NCI-H345 treated with DMSO at 0.1 percent for 48 hours (cell line): ENCODE measurements around the gene CTDSPL2.
"Not testable (repeated sequence)": the region's sequence is repeated elsewhere in the genome, so short reads cannot be mapped to it uniquely, and the experiment has no call there.

Experiments used
- DNase-seq: peaks from one replicate; lab custom pipeline; 2025; ENCODE audit not compliant: unreplicated experiment; lab: John Stamatoyannopoulos, UW

The CTDSPL2 gene

DNA sequence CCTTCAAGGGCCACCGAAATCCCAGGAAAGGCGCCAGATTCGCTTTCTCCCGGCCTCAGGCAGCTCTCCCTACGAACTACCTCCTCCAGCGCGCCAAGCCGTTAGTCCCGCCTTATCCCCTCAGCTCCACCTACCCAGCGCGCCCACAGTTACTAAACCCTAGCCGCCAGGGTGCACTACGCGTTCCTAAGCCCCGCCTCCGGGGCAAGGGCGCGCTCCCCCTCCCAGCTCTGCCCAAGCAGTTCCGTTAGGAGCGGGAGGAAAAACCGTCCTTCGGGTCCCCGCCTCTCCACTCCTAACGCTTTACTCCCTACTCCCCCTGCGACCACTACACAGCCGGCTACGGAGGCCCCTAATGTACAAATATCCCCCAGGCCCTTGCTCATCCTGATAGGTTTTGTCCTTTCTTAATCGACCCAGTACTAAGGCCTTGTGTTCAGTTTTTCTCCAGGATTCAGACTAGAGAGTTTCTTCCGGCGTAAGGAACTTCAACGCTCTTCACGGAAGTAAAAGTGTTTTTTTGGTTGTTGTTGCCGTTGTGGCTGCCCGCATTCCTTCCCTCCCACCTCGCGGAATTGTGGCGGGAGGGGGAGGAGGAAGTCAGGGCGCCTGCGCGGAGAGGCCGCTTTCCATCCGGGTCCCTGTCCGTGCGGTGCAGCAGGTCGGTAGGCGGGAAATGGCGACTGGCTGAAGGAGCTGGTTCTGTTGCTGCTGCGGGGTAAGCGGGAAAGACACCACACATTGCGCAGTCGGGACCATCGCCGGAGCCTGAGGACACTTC lies at the start of gene CTDSPL2:
CTDSPL2 (plus strand) TSS at position 655 of the 781 bp plus-strand sequence. CDS start 31,386 bp downstream, outside the sequence.
- DNase-seq, result peak; percentile 85

DNA sequence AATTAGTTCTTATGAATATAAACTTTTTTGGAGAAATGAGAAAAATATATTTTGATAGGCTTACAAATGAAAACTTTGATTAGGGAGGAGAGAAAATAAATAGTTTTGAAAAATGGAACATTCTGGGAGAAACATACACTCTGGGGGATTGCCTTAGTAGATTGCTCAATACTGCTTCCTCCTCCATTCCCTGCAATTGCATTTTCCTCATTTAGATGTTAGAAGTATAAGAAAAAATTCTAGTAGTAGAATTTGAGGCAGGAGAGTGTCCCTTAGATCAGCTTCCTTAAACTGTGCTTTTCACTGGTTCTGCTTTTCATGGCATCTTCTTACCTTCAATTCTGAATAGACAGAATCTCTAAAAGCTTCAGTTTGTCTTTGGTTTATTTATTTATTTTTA lies 46.2 kb upstream of the CTDSPL2 start:
- DNase-seq, result no peak

DNA sequence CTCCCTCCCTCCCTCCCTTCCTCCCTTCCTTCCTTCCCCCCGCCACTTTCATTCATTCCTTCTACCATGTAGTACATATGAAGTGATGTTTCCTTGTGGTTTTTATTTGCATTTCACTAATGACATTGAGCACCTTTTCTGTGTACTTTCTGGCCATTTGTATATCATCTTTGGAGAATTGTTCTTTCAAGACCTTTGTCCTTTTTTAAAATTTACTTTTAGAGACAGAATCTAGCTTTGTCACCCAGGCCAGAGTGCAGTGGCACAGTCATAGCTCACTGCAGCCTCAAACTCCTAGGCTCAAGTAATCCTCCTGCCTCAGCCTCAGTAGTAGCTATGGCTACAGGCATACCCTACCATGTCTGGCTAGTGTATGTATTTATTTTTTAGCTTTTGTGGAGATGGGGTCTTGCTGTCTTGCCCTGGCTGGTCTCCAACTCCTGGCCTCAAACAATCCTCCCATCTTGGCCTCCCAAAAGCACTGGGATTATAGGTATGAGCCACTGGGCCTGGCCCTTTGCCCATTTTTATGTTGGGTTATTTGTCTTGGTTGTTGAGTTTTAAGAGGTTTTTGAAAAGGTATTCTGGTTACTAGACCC lies 42.0 kb upstream of the CTDSPL2 start:
- DNase-seq, result no peak

DNA sequence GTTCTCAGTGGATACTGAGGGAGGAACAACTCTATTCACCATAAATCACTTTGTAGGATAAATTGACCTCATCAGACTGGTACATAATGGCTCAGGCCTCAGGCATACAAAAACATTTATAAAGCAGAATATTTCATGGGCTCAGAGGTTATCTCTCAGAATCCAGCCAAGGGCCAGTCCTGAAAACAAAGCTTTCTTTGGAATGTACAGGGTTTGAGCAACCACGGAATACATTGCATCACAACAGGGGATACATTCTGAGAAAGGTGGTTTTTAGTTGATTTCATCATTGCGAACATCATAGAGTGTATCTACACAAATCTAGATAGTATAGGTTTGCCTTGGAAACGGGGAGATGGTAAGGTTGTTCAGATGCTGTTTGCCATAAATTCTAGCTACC lies 33.4 kb upstream of the CTDSPL2 start:
- no peak for DNase-seq

DNA sequence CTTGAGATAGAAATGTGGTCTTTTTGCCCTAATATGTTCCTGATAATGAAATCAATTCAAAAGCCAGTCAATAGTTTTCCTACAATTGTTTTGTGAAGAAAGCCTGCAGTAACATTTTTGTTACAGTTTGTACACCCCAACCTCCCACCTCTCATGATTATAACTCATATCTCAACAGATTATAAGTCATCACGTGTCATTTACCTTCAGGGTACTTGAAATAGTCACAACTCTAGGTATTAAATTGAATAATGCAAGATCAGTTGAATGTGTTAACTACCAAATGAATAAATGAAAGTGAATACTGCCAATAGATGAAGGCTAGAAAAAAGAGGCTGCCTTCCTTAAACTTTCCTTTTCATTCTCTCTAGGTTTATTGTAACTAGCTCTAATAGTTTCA lies 32.9 kb upstream of the CTDSPL2 start:
- DNase-seq, result no peak

DNA sequence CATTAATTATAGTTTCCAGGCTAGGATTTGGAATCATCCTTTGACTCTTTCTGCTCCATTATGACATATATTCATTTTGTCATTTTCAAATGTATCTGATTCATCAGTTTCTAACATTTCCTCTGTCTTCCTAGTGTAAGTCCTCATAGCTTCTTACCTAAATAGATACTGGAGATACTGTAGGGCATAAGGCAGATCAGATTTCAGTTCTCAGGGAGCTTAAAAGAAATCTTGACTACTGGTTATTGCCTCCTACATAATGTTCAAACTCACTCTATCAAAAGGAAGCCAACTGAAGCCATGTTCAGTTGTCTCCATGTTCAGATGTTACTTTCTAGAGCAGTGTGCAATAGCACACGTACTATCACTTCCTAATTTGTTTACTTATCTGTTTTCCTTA lies 29.6 kb upstream of the CTDSPL2 start:
- no peak for DNase-seq

DNA sequence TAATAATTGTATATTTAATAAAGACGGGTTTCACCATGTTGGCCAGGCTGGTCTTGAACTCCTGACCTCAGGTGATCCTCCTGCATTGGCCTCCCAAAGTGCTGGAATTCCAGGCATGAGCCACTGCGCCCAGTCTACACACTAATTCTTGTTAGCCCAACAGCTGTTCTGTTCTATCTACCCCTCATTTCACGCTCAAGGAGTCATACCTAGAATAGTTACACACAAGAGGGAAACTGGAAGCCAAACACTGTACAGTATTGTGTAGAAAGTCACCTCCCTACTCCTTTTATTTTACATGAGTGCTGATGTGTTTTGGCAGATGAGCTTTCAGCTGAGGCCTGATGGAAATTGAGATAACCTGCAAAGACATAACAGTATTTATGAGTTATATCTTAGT lies 13.4 kb upstream of the CTDSPL2 start:
- no peak for DNase-seq

DNA sequence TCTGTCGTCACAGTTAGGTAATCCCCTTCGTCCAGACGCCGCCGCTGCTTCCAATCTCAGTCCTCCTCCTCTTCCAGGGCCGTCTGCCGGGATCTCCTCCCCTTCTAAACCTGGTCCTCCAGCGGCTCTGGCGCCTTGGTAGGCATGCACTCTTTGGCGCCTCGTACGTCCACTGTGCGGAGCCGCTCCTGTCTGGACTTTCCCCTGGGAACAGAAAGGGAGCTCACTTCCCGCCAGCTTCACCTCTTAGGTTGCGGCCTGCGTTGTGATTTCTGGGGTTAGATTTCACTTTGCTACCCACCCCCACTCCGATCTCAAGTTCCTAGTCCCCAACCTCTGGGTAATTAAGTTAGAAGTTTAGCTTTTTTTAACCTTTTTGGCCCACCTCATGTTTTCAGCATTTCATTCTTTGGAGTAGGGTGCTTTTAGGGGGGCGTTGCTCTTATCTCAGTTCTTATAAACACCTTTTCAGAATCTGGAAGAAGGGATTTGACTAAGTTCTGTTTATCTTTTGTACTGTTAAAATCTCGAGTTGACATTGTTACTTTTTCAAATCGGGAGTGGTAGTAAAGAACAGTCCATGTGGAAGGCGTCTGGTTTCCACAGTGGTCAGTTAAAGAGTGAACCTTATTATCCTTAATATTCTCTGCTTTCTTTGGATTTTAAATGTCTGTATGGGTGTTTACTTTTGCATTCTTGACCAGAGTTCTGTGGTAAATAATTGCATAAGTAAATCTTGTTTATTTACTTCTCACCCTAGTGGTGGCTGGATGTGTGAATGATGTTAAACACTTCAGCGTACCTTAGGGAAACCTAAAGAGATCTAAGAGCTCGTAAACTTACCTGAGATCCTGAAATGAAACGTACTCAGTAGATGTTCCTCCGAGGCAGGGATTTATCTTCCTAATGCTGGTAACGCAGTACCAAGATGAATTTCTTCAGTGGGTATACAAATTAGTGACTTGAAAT lies 611 bp downstream of the CTDSPL2 start:
- no peak for DNase-seq

DNA sequence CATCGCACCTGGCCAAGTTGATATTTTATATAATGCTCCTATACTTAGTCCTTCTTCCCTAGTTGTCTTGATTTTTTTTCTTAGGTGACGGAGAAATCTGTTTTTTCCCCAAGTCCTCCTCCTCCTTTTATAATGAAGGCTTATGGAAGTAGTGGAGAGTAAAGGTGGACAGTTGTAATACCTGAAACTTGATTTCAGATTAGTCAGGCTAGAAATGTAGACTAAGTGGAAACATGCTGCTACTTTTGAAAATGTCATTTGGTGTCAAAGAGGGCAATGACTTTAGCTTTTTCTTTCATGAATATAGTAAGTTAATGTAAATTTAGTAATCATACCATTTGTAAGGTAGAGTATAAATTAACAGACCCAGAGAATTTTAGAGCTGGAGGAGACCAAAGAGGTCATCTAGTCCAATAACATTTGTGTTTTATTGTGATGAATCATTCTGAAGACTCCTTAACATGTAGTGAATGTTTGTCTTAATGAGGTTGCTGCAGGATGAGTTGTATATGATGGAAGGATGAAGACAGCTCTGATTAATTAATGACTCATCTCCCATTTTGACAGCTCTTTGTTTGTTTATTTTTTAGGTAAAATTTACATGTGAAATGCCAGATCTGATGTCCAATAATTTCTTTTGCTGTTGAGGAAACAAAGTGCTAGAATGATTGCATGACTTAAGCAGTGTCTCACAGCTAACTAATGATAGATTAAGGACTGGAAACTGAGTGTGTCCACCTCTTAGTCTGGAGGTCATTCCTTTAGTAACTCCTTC lies 8.7 kb downstream of the CTDSPL2 start:
- no peak for DNase-seq

DNA sequence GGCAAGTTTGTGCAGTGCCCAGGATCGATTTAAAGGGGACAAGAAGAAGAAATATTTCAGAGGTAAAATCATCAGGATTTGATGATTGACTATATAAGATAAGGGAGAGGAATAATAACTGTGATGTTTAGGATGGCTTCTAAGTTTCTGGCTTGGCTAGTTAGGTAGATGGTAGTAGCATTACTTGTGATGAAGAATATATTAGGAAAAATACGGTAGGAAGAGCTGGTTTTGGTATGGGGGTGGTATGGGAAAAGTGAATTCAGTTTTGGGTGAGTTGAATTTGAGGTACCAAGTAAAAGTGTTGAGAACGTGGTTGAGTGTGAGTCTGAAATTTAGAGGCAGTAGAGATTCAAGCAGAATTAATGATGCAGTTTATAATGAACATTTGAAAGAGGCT lies 11.0 kb downstream of the CTDSPL2 start:
- no peak for DNase-seq

DNA sequence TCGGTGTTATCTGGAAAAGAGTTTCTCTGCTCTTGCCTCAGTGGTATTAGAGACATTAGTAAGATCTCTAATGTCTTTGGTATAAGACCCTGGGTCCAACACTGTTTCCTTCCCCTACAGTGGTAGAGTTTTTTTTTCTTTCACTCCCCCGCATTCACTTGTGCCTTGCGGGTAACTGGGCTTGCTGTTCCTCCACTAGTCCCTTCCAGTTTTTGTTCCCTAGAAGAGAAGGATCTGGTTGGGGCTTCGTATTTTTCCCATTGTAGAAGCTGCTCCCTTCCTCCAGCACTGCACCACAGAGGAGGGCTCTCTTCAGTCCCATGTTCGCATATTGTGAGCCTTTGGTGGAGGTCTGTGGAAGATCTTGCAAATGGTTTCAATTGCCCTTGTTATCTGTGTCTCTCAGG lies 13.7 kb downstream of the CTDSPL2 start:
- DNase-seq, result no peak

DNA sequence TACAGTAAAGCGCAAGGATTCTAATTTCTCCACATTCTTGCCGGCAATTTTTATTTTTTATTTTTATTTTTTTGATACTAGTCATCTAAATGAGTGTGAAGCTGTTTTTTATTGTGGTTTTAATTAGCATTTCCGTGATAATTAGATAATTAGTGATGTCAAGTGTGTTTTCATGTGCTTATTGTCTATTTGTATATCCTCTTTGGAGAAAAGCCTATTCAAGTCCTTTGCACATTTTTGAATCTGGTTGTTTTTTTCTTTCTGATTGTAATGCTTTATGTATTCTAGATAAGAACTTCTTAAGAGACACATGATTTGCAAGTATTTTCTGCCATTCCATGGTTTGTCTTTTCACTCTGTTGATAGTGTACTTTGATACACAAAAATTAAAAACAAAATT lies 16.1 kb downstream of the CTDSPL2 start:
- no peak for DNase-seq

DNA sequence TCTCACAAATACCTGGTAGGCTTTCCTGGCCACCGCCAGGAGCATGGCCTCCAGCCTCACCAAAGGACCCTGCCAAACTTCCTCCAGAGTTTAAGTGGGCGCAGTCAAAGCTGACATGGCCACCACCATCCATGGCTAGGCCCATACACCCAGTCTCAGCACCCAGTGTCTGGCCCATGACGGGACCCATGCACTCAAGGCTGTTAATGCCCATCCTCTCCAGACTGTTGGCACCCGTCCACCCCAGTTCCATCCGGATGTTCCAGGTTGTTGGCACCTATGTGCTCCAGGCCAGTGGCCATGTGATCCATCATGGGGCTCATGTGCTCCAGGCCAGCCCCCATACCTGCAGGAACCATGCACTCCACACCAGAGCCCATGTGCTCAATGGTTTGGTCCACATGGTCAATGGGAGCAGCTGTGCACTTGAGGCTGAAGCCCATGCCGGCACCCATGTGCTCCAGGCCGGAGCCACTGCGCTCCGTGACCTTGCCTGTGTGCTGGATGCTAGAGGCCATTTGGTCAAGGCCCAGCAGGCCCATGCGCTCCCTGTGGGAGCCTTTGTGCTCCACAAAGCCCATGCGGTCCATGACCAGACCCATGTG lies 20.4 kb downstream of the CTDSPL2 start:
- no peak for DNase-seq

DNA sequence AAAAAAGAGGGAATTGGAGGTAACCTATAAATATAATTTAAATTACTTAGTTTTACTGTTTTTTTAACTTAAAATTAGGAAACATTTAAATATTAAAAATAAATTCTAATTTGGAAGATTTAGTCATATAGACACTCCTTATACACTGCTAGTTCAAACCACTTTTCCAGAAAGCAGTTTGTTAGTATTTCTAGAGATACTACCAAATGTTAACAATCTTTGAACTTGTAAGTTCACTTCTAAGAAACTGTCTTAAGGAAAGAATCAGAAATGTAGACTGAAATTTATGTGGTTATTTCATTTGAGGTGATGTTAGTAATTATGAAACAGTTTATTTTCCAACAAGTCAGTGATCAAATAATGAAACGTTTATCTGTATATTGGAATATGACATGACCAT lies 22.7 kb downstream of the CTDSPL2 start:
- DNase-seq, result no peak

DNA sequence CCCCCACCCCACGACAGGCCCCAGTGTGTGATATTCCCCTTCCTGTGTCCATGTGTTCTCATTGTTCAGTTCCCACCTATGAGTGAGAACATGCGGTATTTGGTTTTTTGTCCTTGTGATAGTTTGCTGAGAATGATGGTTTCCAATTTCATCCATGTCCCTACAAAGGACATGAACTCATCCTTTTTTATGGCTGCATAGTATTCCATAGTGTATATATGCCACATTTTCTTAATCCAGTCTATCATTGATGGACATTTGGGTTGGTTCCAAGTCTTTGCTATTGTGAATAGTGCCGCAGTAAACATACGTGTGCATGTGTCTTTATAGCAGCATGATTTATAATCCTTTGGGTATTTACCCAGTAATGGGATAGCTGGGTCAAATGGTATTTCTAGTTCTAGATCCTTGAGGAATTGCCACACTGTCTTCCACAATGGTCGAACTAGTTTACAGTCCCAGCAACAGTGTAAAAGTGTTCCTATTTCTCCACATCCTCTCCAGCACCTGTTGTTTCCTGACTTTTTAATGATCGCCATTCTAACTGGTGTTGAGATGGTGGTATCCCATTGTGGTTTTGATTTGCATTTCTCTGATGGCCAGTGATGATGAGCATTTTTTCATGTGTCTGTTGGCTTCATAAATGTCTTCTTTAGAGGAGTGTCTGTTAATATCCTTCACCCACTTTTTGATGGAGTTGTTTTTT lies 26.3 kb downstream of the CTDSPL2 start:
- DNase-seq, result not testable (repeated sequence)

DNA sequence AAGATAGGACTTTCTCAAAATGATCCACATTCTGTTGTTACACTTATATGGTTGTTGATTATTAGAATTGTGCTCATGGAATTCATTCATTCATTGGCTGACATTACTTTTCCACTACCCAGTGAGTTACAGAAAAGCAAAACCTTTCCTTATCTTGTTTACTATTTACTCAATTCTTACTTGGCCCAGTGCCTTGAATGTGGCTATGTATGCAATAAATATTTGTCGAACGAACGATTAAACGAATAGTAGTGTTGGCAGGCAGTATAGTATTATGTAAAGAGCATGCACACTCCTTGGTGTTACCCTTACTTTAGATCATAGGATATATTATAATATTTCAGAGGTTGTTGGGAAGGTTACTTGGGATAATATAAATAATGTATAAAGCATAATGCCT lies 31.0 kb downstream of the CTDSPL2 start:
- DNase-seq, result no peak

DNA sequence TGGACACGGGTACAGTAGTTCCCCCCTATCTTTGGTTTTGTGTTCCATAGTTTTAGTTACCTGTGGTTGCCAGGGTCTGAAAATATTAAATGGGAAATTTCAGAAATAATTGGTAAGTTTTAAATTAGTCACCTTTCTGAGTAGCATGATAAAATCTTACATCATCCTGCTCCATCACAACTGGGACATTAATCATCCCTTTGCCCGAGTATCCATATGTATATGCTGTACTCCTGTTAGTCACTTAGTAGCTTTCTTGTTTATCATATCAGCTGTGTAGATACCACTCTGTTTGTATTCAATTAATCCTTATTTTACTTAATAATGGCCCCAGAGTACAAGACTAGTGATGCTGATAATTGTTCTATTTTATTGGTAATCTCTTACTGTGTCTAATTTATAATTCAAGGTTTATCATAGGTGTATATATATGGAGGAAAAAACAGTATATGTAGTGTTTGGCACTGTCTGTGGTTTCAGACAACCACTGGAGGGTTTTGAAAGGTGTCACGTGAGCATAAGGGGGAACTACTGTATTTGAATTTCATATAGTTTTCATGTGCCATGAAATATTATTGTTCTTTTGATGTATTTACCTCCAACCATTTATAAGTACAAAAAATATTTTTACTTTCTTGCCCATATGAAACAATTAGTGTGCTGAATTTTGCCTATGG lies 41.4 kb downstream of the CTDSPL2 start:
- no peak for DNase-seq

DNA sequence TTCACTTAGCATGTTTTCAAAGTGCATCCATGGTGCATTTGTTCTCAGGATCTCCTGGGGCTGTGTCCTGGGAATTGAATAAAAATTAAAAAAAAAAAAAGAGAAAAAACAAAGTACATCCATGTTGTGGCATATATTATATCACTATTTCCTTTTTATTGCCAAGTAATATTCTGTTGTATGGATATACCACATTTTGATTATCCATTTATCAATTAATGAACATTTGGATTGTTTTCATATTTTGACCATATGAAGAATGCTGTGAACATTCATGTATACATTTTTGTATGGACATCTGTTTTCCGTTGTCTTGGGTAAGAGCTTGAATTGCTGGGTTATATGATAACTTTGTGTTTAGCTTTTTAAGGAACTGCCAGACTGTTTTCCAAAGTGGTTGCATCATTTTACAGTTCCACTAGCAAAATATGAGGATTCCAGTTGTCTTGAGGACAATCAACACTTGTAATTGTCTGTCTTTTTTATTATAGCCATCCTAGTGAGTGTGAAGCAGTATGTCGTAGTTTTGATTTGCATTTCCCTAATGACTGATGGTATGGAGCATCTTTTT lies 44.5 kb downstream of the CTDSPL2 start:
- DNase-seq, result no peak

DNA sequence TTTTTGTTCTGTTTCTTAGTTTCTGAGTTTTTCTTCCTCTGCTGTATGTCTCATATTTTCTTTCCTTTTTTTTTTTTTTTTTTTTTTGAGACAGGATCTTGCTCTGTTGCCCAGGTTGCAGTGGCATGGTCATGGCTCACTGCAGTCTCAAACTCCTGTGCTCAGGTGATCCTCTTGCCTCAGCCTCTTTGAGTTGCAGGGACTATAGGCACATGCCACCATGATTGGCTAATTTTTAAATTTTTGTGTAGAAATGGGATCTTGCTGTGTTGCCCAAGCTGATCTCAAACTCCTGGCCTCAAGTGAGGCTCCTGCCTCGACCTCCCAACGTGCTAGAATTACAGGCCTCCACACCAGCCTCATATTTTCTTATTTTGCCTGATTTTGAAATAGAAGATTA lies 51.9 kb downstream of the CTDSPL2 start:
- DNase-seq, result no peak
